Glutamatergic neuron (in vitro differentiated cells): Measurements from ENCODE around the gene FAM83E. TPM values are rescaled to one million over a fixed set of nuclear protein-coding genes. Genes with fewer than 3 reads are reported as not detected.
A peak's percentile ranks its signal among the peaks of the same experiment; 100 is the strongest.

Experiments used
- DNase-seq: peaks from one replicate; pipeline ENCODE4 v3.0.0; 2022
- H3K27ac Mint-ChIP-seq: one replicate; pipeline ENCODE4 v1.8.0; 2020; ENCODE audit warnings: mild to moderate bottlenecking, mixed read lengths, inconsistent platforms; ENCODE audit not compliant: unreplicated experiment
- H3K27me3 Mint-ChIP-seq: one replicate; pipeline ENCODE4 v1.8.0; 2020; ENCODE audit warnings: mild to moderate bottlenecking, moderate library complexity, mixed read lengths, inconsistent platforms; ENCODE audit not compliant: unreplicated experiment
- H3K36me3 Mint-ChIP-seq: one replicate; pipeline ENCODE4 v1.8.0; 2020; ENCODE audit warnings: mild to moderate bottlenecking, mixed read lengths, inconsistent platforms; ENCODE audit not compliant: unreplicated experiment
- H3K4me1 Mint-ChIP-seq: one replicate; pipeline ENCODE4 v1.8.0; 2020; ENCODE audit warnings: mild to moderate bottlenecking, low read depth, mixed read lengths, inconsistent platforms; ENCODE audit not compliant: unreplicated experiment
- H3K4me3 Mint-ChIP-seq: one replicate; pipeline ENCODE4 v1.8.0; 2020; ENCODE audit warnings: mild to moderate bottlenecking, mixed read lengths, inconsistent platforms; ENCODE audit not compliant: unreplicated experiment
- H3K9me3 Mint-ChIP-seq: one replicate; pipeline ENCODE4 v1.8.0; 2020; ENCODE audit warnings: mild to moderate bottlenecking, moderate library complexity, mixed read lengths, inconsistent platforms; ENCODE audit not compliant: unreplicated experiment
- total RNA-seq: library from RNA; stranded (reverse); fragmentation: NEBNext Ultra II Directional; extraction: Animal tissue kit (Norgen Biotek cat#: 25700); gene quantifications from one replicate; pipeline ENCODE4 v1.2.1, GENCODE V29; 2021; ENCODE audit not compliant: unreplicated experiment
- TF ChIP-seq, protein P1 (sequence below): fragments of 200-600 bp; sonication (generic); IDR thresholded peaks from one replicate; pipeline ENCODE4 v1.5.0; 2021; ENCODE audit not compliant: partially characterized antibody, unreplicated experiment

The FAM83E gene
- total RNA-seq, 1 donor from 2014 or later, result 1.5 TPM

- Mint-ChIP-seq H3K27ac (peak overlapping the region; percentile 96), H3K4me1 (peaks cover 18% of the 10 kb centered on the region), H3K4me3 (peak overlapping the region; percentile 95), H3K27me3 (peaks cover 7% of the 10 kb centered on the region), H3K36me3 (no peaks in the 10 kb centered on the region), H3K9me3 (peaks cover 6% of the 10 kb centered on the region)
- DNase-seq, result no peak
- TF ChIP-seq, protein P1, sequence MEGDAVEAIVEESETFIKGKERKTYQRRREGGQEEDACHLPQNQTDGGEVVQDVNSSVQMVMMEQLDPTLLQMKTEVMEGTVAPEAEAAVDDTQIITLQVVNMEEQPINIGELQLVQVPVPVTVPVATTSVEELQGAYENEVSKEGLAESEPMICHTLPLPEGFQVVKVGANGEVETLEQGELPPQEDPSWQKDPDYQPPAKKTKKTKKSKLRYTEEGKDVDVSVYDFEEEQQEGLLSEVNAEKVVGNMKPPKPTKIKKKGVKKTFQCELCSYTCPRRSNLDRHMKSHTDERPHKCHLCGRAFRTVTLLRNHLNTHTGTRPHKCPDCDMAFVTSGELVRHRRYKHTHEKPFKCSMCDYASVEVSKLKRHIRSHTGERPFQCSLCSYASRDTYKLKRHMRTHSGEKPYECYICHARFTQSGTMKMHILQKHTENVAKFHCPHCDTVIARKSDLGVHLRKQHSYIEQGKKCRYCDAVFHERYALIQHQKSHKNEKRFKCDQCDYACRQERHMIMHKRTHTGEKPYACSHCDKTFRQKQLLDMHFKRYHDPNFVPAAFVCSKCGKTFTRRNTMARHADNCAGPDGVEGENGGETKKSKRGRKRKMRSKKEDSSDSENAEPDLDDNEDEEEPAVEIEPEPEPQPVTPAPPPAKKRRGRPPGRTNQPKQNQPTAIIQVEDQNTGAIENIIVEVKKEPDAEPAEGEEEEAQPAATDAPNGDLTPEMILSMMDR, result no peak
Measured at GRCh38 chr19:48617146-48617937, 2.5 kb upstream of the FAM83E start.

DNA sequence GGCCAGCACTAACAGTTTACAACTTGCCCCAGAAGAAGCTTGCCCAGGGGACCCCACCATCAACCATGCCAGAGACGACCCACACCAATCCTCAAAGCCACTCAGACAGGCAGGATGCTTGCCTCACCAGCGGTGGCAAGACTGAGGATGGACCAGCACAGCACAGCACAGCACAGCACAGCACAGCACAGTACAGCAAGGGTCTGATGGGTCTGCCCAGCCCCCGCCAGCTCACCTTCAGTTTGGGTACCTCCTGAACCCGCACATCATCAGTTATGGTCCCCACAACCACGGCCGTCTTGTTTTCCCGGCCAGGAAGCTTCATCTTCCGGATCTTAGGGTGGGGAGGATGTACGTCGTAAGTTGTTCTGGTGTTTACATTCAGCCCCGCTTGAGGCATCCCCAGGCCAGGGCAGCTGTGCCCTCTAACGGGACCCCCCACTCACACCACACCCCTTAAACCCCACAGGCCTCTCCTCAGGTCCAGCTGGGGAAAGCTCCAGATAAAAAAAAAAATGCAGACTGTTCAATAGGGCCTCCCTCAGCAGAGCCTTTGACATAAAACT, 1.7 kb upstream of the FAM83E start:
- no peak for DNase-seq
- TF ChIP-seq, protein P1, result no peak
- Mint-ChIP-seq H3K36me3 (no peaks in the 10 kb centered on the region), H3K4me1 (peaks cover 13% of the 10 kb centered on the region), H3K27ac (peak overlapping the region; percentile 12), H3K4me3 (peak overlapping the region; percentile 95), H3K27me3 (peaks cover 9% of the 10 kb centered on the region), H3K9me3 (peaks cover 6% of the 10 kb centered on the region)

DNA sequence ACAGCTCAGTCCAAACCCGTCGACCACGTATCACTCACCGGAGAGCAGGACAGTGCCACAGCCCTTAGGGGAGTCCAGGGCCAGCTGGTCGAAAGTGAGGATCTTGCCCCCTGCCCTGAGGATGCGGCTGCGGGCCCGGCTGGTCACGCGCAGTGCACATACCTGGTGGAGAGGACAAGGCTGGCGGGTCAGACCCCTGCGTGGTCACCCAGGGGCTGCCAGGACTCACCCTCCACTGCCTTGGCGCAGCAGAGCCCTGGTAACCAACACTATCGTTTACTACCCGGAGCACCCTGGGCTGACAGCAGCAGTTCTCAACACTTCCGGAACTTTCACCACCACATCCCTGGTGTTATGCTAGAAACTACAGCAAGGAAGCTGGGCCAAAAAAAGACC, 1.2 kb upstream of the FAM83E start:
- DNase-seq, result no peak
- Mint-ChIP-seq H3K9me3 (peaks cover 6% of the 10 kb centered on the region), H3K4me1 (peaks cover 11% of the 10 kb centered on the region), H3K27ac (no peak overlapping the region), H3K36me3 (no peaks in the 10 kb centered on the region), H3K4me3 (peak overlapping the region; percentile 95), H3K27me3 (peaks cover 9% of the 10 kb centered on the region)
- TF ChIP-seq, protein P1, result no peak

GRCh38 chr19:48615231-48616040, 560 bp upstream of the FAM83E start:
- Mint-ChIP-seq H3K9me3 (peaks cover 7% of the 10 kb centered on the region), H3K36me3 (no peaks in the 10 kb centered on the region), H3K27me3 (peaks cover 9% of the 10 kb centered on the region), H3K4me1 (peaks cover 11% of the 10 kb centered on the region), H3K27ac (no peak overlapping the region), H3K4me3 (peak overlapping the region; percentile 42)
- DNase-seq, result no peak
- TF ChIP-seq, protein P1, result no peak
